H1 (cell line): ENCODE data around the gene OTC. TPM values are rescaled to one million over a fixed set of nuclear protein-coding genes. Genes with fewer than 3 reads are reported as not detected.

Source experiments
- CTCF ChIA-PET: fragments of 300-600 bp; sonication (Branson Sonifier 250); formaldehyde crosslinking; loops from one replicate; lab custom pipeline; 2021; ENCODE audit not compliant: partially characterized antibody; lab: Charles Lee
- POLR2A ChIA-PET: fragments of 300-600 bp; sonication (Branson Sonifier 250); formaldehyde crosslinking; loops from one replicate; lab custom pipeline; 2021; ENCODE audit warnings: inconsistent platforms; ENCODE audit not compliant: partially characterized antibody; lab: Charles Lee
- DNase-seq, 2 experiments: peaks; one replicate each; pipeline versions ENCODE4 v3.0.0 to v3.0.0-alpha.2; 2010 to 2022; ENCODE audit warnings: low spot score in 2 of 2, low read depth in 1 of 2, mixed read lengths in 1 of 2
- FAIRE-seq: peaks from 2 replicates; lab custom pipeline; 2011; peaks lifted over from hg19 to GRCh38; lab: Jason Lieb, UNC
- H2AFZ ChIP-seq: 2 replicates; pipeline ENCODE4 v1.8.1; 2012; ENCODE audit warnings: low read length, inconsistent platforms
- H2AK5ac ChIP-seq: 2 replicates; pipeline ENCODE4 v1.6.1; 2013; ENCODE audit warnings: low read depth, low read length
- H2BK120ac ChIP-seq: replicated peaks from 2 replicates; pipeline ENCODE3; 2013; ENCODE audit warnings: low read depth, low read length, inconsistent platforms
- H2BK12ac ChIP-seq: 2 replicates; pipeline ENCODE4 v1.6.1; 2013; ENCODE audit warnings: low read depth, low read length
- H2BK15ac ChIP-seq: 2 replicates; pipeline ENCODE4 v1.6.1; 2013; ENCODE audit warnings: low read length
- H2BK20ac ChIP-seq: 2 replicates; pipeline ENCODE4 v1.6.1; 2013; ENCODE audit warnings: low read length
- H2BK5ac ChIP-seq: 2 replicates; pipeline ENCODE4 v1.6.1; 2013; ENCODE audit warnings: low read depth, low read length
- H3K14ac ChIP-seq: 2 replicates; pipeline ENCODE4 v1.6.1; 2013; ENCODE audit warnings: inconsistent platforms; ENCODE audit not compliant: insufficient read length
- H3K18ac ChIP-seq: 2 replicates; pipeline ENCODE4 v1.6.1; 2013; ENCODE audit warnings: low read length; ENCODE audit errors: extremely low read depth
- H3K23ac ChIP-seq: 2 replicates; pipeline ENCODE4 v1.6.1; 2013; ENCODE audit warnings: inconsistent platforms; ENCODE audit not compliant: insufficient read length
- H3K23me2 ChIP-seq: 2 replicates; pipeline ENCODE4 v1.6.1; 2013; ENCODE audit warnings: low read depth, low read length
- H3K27ac ChIP-seq: 2 replicates; pipeline ENCODE4 v1.6.1; 2011; ENCODE audit warnings: low read depth, low read length, inconsistent platforms
- H3K27me3 ChIP-seq, 4 experiments: replicated peaks in 1 of 4; 1 replicate in 1 of 4; 2 replicates in 3 of 4; pipeline versions ENCODE4 v1.6.1 to v1.8.1; 2011 to 2013; ENCODE audit warnings: low read length in 3 of 4, mild to moderate bottlenecking in 3 of 4, inconsistent platforms in 2 of 4, mixed read lengths in 2 of 4, moderate library complexity in 1 of 4; ENCODE audit not compliant: control insufficient read depth in 3 of 4, insufficient read depth in 3 of 4; ENCODE audit errors: extremely low read depth in 1 of 4
- H3K36me3 ChIP-seq, 4 experiments: 2 replicates each; pipeline versions ENCODE4 v1.6.1 to v1.8.1; 2011 to 2013; ENCODE audit warnings: mild to moderate bottlenecking in 4 of 4, low read length in 3 of 4, moderate library complexity in 2 of 4, control low read depth in 1 of 4, inconsistent platforms in 1 of 4; ENCODE audit not compliant: insufficient read depth in 4 of 4, control insufficient read depth in 2 of 4
- H3K4ac ChIP-seq: replicated peaks from 2 replicates; pipeline ENCODE3; 2013; ENCODE audit warnings: low read length, low read depth, mixed read lengths, inconsistent platforms; ENCODE audit not compliant: insufficient read length
- H3K4me1 ChIP-seq, 4 experiments: replicated peaks in 1 of 4; 1 replicate in 1 of 4; 2 replicates in 3 of 4; pipeline versions ENCODE4 v1.6.1 to v1.8.1; 2011 to 2013; ENCODE audit warnings: low read length in 3 of 4, inconsistent platforms in 2 of 4, mixed read lengths in 1 of 4; ENCODE audit not compliant: insufficient read depth in 4 of 4, control insufficient read depth in 3 of 4
- H3K4me2 ChIP-seq, 2 experiments: 2 replicates each; pipeline versions ENCODE4 v1.6.1 to v1.8.1; 2011 to 2013; ENCODE audit warnings: low read depth in 2 of 2, low read length in 2 of 2, control low read depth in 1 of 2, inconsistent platforms in 1 of 2, mild to moderate bottlenecking in 1 of 2; ENCODE audit not compliant: insufficient read depth in 1 of 2
- H3K4me3 ChIP-seq, 4 experiments: fragments of 200-600, 300-600 bp in 1 of 4; sonication (generic), shearing (Covaris generic), sonication (Bioruptor Twin) in 1 of 4; 2 replicates each; pipeline versions ENCODE4 v1.5.1 to v1.8.1; 2011 to 2016; ENCODE audit warnings: low read length in 4 of 4, low read depth in 3 of 4, control low read depth in 2 of 4, inconsistent platforms in 2 of 4, mild to moderate bottlenecking in 2 of 4, mixed read lengths in 1 of 4, moderate library complexity in 1 of 4; ENCODE audit not compliant: insufficient read depth in 2 of 4; ENCODE audit errors: extremely low read depth in 1 of 4
- H3K56ac ChIP-seq: replicated peaks from 2 replicates; pipeline ENCODE3; 2013; ENCODE audit warnings: low read depth, mild to moderate bottlenecking, mixed read lengths, low read length, inconsistent platforms; ENCODE audit not compliant: insufficient read length
- H3K79me1 ChIP-seq: 2 replicates; pipeline ENCODE4 v1.6.1; 2013; ENCODE audit warnings: low read depth, low read length, control low read depth
- H3K79me2 ChIP-seq, 2 experiments: 2 replicates each; pipeline versions ENCODE4 v1.6.1 to v1.8.1; 2012 to 2013; ENCODE audit warnings: low read length in 2 of 2, mild to moderate bottlenecking in 2 of 2, inconsistent platforms in 1 of 2; ENCODE audit not compliant: insufficient read depth in 2 of 2, control insufficient read depth in 1 of 2
- H3K9ac ChIP-seq, 4 experiments: replicated peaks in 1 of 4; 1 replicate in 1 of 4; 2 replicates in 3 of 4; pipeline versions ENCODE4 v1.6.1 to v1.8.1; 2011 to 2013; ENCODE audit warnings: low read depth in 3 of 4, low read length in 3 of 4, control low read depth in 2 of 4, mild to moderate bottlenecking in 2 of 4, moderate library complexity in 2 of 4, inconsistent platforms in 1 of 4; ENCODE audit errors: extremely low read depth in 1 of 4
- H3K9me3 ChIP-seq, 2 experiments: 2 replicates each; pipeline versions ENCODE4 v1.6.1 to v1.8.1; 2012 to 2013; ENCODE audit warnings: mild to moderate bottlenecking in 2 of 2, moderate library complexity in 2 of 2, control low read depth in 1 of 2, inconsistent platforms in 1 of 2, low read depth in 1 of 2, low read length in 1 of 2, mixed read lengths in 1 of 2; ENCODE audit not compliant: insufficient read depth in 2 of 2
- H4K20me1 ChIP-seq, 2 experiments: replicated peaks in 1 of 2; 2 replicates each; pipeline versions ENCODE3 to v1.8.1; 2011 to 2013; ENCODE audit warnings: inconsistent platforms in 2 of 2, low read length in 2 of 2, mild to moderate bottlenecking in 1 of 2; ENCODE audit not compliant: insufficient read depth in 2 of 2, control insufficient read depth in 1 of 2
- H4K5ac ChIP-seq: 2 replicates; pipeline ENCODE4 v1.6.1; 2013; ENCODE audit warnings: low read length, low read depth, mixed read lengths, inconsistent platforms; ENCODE audit not compliant: insufficient read length
- H4K8ac ChIP-seq: 2 replicates; pipeline ENCODE4 v1.8.0; 2013; ENCODE audit warnings: mild to moderate bottlenecking, moderate library complexity, low read length, inconsistent platforms; ENCODE audit not compliant: insufficient read depth; ENCODE audit errors: extremely low read depth
- H4K91ac ChIP-seq: replicated peaks from 2 replicates; pipeline ENCODE3; 2013; ENCODE audit warnings: low read length, mixed read lengths, inconsistent platforms; ENCODE audit not compliant: insufficient read length
- BACH1 ChIP-seq: IDR thresholded peaks from 2 replicates; pipeline ENCODE4 v1.6.1; 2012; ENCODE audit warnings: low read length, improper control_type of control experiment
- CBX5 ChIP-seq: fragments of 300-800, 300-1000 bp; sonication (generic); IDR thresholded peaks from 2 replicates; pipeline ENCODE4 v1.7.1; 2016; ENCODE audit warnings: antibody characterized with exemption, low read length, low read depth
- CBX8 ChIP-seq: fragments of 300-800, 300-1000 bp; sonication (generic); IDR thresholded peaks from 2 replicates; pipeline ENCODE4 v1.7.1; 2016; ENCODE audit warnings: low read depth, low read length, borderline replicate concordance
- POU5F1 ChIP-seq: IDR thresholded peaks from 2 replicates; pipeline ENCODE4 v1.6.1; 2011; ENCODE audit warnings: low read depth, mild to moderate bottlenecking, low read length, moderate library complexity
- SIRT6 ChIP-seq: IDR thresholded peaks from one replicate; pipeline ENCODE4 v1.7.1; 2012; ENCODE audit warnings: low read length, inconsistent platforms
- TCF12 ChIP-seq: IDR thresholded peaks from 2 replicates; pipeline ENCODE4 v1.6.1; 2011; ENCODE audit warnings: low read depth, mild to moderate bottlenecking, low read length
- ZNF274 ChIP-seq: IDR thresholded peaks from 2 replicates; pipeline ENCODE4 v1.7.0; 2012; ENCODE audit warnings: low read length, borderline replicate concordance; ENCODE audit errors: extremely low read depth
- polyA plus RNA-seq, 7 experiments: library from polyadenylated mRNA; depleted of rRNA in 3 of 7; stranded (reverse) in 5 of 7; unstranded in 2 of 7; fragments of >200 nt in 5 of 7; fragments of 200-250 nt in 2 of 7; gene quantifications; 1 replicate in 5 of 7; 2 replicates in 1 of 7; 4 replicates in 1 of 7; pipeline versions ENCODE4 v1.2.1 to v1.2.3, GENCODE V29; 2011 to 2013; ENCODE audit warnings: missing spikeins in 2 of 7, mixed read lengths in 2 of 7
- total RNA-seq: library from RNA; stranded (reverse); fragmentation: NEBNext Ultra II Directional; extraction: Animal tissue kit (Norgen Biotek cat#: 25700); gene quantifications from 2 replicates; pipeline ENCODE4 v1.2.1, GENCODE V29; 2021

The OTC gene
- total and polyA plus RNA-seq, 2 of the 8 experiments (the other 6 are each of a cell fraction or from before 2014, with no cell fraction given), result not detected

- no peaks in the 10 kb centered on the region for H3K79me2 ChIP-seq
- no peak overlapping the region for H3K4ac ChIP-seq
- no peak overlapping the region for H2AK5ac ChIP-seq
- no peak overlapping the region for H3K56ac ChIP-seq
- no peaks in the 10 kb centered on the region for H3K27me3 ChIP-seq
- no peaks in the 10 kb centered on the region for H3K9me3 ChIP-seq
- no peak overlapping the region for H3K4me3 ChIP-seq
- H2BK5ac ChIP-seq, result no peak overlapping the region
- H2BK20ac ChIP-seq, result no peak overlapping the region
- DNase-seq, result no peak
- H3K79me1 ChIP-seq, result no peaks in the 10 kb centered on the region
- H3K36me3 ChIP-seq, result no peaks in the 10 kb centered on the region
- TF ChIP-seq TCF12, result no peak
- no peak for TF ChIP-seq CBX5
- no peak for TF ChIP-seq ZNF274
- TF ChIP-seq POU5F1, result no peak
- no peak for TF ChIP-seq CBX8
- TF ChIP-seq BACH1, result no peak
- TF ChIP-seq SIRT6, result no peak
- TF ChIP-seq, all 59 proteins: peak for 0
- CTCF ChIA-PET, result interaction anchor here (1.6 kb wide), 1 partner anchor 13 kb away, joined by 4 read pairs; no protein-coding TSS in a partner anchor
- Histone ChIP-seq H3K9ac (no peak overlapping the region), H3K4me2 (no peak overlapping the region), H3K27ac (no peak overlapping the region), H2BK15ac (no peak overlapping the region), H2BK120ac (no peak overlapping the region), H2AFZ (no peak overlapping the region), H3K23ac (no peak overlapping the region), H3K23me2 (no peaks in the 10 kb centered on the region), H4K8ac (no peak overlapping the region), H4K5ac (no peak overlapping the region), H3K18ac (no peak overlapping the region), H4K20me1 (no peaks in the 10 kb centered on the region), H3K14ac (no peak overlapping the region), H4K91ac (no peak overlapping the region), H2BK12ac (no peak overlapping the region), H3K4me1 (no peaks in the 10 kb centered on the region)
- FAIRE-seq, result no peak
- POLR2A ChIA-PET, result no interaction called here
Observed at GRCh38 chrX:38462257-38462656, 109.9 kb downstream of the OTC start.
